ENCODE data around the gene THSD7B. TPM values are rescaled to one million over a fixed set of nuclear protein-coding genes. Genes with fewer than 3 reads are reported as not detected.

The THSD7B gene
- total and polyA plus RNA-seq, 10 of the 15 experiments (the other 5 are each of a cell fraction or from before 2014, with no cell fraction given): 0.03 to 0.56 (median 0.28) TPM

DNA sequence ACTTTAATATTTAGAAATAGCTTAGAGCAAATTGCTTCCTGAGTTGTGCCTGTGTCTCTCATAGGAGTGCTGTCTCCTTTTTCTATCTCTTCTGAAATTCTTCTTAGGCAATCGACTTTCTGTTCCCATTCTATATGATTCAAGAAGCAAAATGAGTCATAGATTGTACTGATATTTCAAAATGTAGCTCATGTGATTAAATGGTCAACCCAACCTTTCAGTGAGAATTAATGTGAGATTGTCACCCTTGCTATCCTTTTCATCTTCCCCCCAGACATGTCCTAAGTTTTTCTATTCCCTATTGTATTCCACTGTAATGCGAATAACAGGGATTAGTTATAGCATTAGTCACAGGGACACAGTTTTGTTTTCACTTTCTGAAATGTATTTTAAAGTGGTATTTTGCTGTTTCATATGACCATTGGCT lies 413.6 kb downstream of the THSD7B start (continued):
- TF ChIP-seq NFYB (IDR thresholded peaks at IDR 0.05; ENCODE audit: insufficient read depth, low read depth, low read length) (no peak), ATF7 (IDR thresholded peaks at IDR 0.05; ENCODE audit: low read depth) (peak; percentile 66), STAT1 (conservative IDR thresholded peaks at IDR 0.05) (no peak), MTA3 (IDR thresholded peaks at IDR 0.05; ENCODE audit: borderline replicate concordance, low read length) (no peak), NR2C1 (IDR thresholded peaks at IDR 0.05) (no peak), HDGF (IDR thresholded peaks at IDR 0.05) (no peak), BCL11A (IDR thresholded peaks at IDR 0.05; ENCODE audit: low read depth, low read length) (0 out of 2 replicates have a peak, but pooled peaks have one; percentile 28), CBX5 (IDR thresholded peaks at IDR 0.05; ENCODE audit: low read depth) (no peak), EZH2 (IDR thresholded peaks at IDR 0.05; ENCODE audit: borderline replicate concordance, control insufficient read depth, low read depth, low read length) (no peak), ZSCAN29 (IDR thresholded peaks at IDR 0.05) (no peak), ASH2L (IDR thresholded peaks at IDR 0.05; ENCODE audit: borderline replicate concordance, low read depth) (no peak), MYB (IDR thresholded peaks at IDR 0.05; ENCODE audit: borderline replicate concordance, low read depth, low read length) (no peak)
- TF ChIP-seq, protein P1, sequence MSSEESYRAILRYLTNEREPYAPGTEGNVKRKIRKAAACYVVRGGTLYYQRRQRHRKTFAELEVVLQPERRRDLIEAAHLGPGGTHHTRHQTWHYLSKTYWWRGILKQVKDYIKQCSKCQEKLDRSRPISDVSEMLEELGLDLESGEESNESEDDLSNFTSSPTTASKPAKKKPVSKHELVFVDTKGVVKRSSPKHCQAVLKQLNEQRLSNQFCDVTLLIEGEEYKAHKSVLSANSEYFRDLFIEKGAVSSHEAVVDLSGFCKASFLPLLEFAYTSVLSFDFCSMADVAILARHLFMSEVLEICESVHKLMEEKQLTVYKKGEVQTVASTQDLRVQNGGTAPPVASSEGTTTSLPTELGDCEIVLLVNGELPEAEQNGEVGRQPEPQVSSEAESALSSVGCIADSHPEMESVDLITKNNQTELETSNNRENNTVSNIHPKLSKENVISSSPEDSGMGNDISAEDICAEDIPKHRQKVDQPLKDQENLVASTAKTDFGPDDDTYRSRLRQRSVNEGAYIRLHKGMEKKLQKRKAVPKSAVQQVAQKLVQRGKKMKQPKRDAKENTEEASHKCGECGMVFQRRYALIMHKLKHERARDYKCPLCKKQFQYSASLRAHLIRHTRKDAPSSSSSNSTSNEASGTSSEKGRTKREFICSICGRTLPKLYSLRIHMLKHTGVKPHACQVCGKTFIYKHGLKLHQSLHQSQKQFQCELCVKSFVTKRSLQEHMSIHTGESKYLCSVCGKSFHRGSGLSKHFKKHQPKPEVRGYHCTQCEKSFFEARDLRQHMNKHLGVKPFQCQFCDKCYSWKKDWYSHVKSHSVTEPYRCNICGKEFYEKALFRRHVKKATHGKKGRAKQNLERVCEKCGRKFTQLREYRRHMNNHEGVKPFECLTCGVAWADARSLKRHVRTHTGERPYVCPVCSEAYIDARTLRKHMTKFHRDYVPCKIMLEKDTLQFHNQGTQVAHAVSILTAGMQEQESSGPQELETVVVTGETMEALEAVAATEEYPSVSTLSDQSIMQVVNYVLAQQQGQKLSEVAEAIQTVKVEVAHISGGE (CRISPR knock-in tag; IDR thresholded peaks at IDR 0.05): no peak
- TF ChIP-seq, protein P2, sequence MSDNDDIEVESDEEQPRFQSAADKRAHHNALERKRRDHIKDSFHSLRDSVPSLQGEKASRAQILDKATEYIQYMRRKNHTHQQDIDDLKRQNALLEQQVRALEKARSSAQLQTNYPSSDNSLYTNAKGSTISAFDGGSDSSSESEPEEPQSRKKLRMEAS (IDR thresholded peaks at IDR 0.05; ENCODE audit: low read depth, low read length): no peak
- TF ChIP-seq, protein P3, sequence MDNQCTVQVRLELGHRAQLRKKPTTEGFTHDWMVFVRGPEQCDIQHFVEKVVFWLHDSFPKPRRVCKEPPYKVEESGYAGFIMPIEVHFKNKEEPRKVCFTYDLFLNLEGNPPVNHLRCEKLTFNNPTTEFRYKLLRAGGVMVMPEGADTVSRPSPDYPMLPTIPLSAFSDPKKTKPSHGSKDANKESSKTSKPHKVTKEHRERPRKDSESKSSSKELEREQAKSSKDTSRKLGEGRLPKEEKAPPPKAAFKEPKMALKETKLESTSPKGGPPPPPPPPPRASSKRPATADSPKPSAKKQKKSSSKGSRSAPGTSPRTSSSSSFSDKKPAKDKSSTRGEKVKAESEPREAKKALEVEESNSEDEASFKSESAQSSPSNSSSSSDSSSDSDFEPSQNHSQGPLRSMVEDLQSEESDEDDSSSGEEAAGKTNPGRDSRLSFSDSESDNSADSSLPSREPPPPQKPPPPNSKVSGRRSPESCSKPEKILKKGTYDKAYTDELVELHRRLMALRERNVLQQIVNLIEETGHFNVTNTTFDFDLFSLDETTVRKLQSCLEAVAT (IDR thresholded peaks at IDR 0.05): no peak
- TF ChIP-seq, protein P4, sequence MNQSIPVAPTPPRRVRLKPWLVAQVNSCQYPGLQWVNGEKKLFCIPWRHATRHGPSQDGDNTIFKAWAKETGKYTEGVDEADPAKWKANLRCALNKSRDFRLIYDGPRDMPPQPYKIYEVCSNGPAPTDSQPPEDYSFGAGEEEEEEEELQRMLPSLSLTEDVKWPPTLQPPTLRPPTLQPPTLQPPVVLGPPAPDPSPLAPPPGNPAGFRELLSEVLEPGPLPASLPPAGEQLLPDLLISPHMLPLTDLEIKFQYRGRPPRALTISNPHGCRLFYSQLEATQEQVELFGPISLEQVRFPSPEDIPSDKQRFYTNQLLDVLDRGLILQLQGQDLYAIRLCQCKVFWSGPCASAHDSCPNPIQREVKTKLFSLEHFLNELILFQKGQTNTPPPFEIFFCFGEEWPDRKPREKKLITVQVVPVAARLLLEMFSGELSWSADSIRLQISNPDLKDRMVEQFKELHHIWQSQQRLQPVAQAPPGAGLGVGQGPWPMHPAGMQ (IDR thresholded peaks at IDR 0.05; ENCODE audit: borderline replicate concordance): no peak
- TF ChIP-seq, protein P5, sequence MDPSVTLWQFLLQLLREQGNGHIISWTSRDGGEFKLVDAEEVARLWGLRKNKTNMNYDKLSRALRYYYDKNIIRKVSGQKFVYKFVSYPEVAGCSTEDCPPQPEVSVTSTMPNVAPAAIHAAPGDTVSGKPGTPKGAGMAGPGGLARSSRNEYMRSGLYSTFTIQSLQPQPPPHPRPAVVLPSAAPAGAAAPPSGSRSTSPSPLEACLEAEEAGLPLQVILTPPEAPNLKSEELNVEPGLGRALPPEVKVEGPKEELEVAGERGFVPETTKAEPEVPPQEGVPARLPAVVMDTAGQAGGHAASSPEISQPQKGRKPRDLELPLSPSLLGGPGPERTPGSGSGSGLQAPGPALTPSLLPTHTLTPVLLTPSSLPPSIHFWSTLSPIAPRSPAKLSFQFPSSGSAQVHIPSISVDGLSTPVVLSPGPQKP (IDR thresholded peaks at IDR 0.05; ENCODE audit: low read depth, low read length): no peak
- TF ChIP-seq, protein P6, sequence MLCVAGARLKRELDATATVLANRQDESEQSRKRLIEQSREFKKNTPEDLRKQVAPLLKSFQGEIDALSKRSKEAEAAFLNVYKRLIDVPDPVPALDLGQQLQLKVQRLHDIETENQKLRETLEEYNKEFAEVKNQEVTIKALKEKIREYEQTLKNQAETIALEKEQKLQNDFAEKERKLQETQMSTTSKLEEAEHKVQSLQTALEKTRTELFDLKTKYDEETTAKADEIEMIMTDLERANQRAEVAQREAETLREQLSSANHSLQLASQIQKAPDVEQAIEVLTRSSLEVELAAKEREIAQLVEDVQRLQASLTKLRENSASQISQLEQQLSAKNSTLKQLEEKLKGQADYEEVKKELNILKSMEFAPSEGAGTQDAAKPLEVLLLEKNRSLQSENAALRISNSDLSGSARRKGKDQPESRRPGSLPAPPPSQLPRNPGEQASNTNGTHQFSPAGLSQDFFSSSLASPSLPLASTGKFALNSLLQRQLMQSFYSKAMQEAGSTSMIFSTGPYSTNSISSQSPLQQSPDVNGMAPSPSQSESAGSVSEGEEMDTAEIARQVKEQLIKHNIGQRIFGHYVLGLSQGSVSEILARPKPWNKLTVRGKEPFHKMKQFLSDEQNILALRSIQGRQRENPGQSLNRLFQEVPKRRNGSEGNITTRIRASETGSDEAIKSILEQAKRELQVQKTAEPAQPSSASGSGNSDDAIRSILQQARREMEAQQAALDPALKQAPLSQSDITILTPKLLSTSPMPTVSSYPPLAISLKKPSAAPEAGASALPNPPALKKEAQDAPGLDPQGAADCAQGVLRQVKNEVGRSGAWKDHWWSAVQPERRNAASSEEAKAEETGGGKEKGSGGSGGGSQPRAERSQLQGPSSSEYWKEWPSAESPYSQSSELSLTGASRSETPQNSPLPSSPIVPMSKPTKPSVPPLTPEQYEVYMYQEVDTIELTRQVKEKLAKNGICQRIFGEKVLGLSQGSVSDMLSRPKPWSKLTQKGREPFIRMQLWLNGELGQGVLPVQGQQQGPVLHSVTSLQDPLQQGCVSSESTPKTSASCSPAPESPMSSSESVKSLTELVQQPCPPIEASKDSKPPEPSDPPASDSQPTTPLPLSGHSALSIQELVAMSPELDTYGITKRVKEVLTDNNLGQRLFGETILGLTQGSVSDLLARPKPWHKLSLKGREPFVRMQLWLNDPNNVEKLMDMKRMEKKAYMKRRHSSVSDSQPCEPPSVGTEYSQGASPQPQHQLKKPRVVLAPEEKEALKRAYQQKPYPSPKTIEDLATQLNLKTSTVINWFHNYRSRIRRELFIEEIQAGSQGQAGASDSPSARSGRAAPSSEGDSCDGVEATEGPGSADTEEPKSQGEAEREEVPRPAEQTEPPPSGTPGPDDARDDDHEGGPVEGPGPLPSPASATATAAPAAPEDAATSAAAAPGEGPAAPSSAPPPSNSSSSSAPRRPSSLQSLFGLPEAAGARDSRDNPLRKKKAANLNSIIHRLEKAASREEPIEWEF (IDR thresholded peaks at IDR 0.05; ENCODE audit: insufficient replicate concordance, low read depth, low read length): no peak
